GM20000 (cell line): ENCODE measurements around the gene SOD3.

Experiments used
- DNase-seq: peaks from one replicate; pipeline ENCODE4 v3.0.0; 2012; ENCODE audit warnings: low spot score
- TF ChIP-seq, protein P1 (sequence below): IDR thresholded peaks from 2 replicates; pipeline ENCODE4 v1.5.1; 2012; ENCODE audit warnings: mild to moderate bottlenecking, control low read depth; ENCODE audit errors: extremely low read depth, missing control alignments

The SOD3 gene

GRCh38 chr4:24775032-24775605 lies 20.3 kb upstream of the SOD3 start:
- TF ChIP-seq, protein P1, sequence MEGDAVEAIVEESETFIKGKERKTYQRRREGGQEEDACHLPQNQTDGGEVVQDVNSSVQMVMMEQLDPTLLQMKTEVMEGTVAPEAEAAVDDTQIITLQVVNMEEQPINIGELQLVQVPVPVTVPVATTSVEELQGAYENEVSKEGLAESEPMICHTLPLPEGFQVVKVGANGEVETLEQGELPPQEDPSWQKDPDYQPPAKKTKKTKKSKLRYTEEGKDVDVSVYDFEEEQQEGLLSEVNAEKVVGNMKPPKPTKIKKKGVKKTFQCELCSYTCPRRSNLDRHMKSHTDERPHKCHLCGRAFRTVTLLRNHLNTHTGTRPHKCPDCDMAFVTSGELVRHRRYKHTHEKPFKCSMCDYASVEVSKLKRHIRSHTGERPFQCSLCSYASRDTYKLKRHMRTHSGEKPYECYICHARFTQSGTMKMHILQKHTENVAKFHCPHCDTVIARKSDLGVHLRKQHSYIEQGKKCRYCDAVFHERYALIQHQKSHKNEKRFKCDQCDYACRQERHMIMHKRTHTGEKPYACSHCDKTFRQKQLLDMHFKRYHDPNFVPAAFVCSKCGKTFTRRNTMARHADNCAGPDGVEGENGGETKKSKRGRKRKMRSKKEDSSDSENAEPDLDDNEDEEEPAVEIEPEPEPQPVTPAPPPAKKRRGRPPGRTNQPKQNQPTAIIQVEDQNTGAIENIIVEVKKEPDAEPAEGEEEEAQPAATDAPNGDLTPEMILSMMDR, result no peak
- DNase-seq, result no peak

DNA sequence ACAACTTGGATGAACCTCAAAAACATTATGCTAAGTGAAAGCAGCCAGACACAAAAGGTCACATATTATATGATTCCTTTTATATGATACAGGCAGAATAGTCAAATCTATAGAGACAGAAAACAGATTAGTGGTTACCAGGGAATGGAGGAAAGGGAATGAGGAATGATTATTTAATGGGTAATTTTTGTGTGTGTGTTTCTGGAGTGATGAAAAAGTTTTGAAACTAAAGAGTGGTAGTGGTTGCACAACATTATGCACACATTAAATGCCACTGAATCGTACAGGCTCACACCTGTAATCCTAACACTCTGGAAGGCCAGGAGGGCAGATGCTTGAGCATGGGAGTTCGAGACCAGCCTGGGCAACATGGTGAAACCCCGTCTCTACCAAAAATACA lies 19.6 kb upstream of the SOD3 start:
- DNase-seq, result no peak
- TF ChIP-seq, protein P1, result no peak

GRCh38 chr4:24777536-24778463 lies 17.6 kb upstream of the SOD3 start:
- TF ChIP-seq, protein P1, result no peak
- DNase-seq, result no peak

GRCh38 chr4:24778464-24779225 lies 16.7 kb upstream of the SOD3 start:
- no peak for DNase-seq
- TF ChIP-seq, protein P1, result no peak

- DNase-seq, result no peak
- TF ChIP-seq, protein P1, result no peak
Observed at GRCh38 chr4:24780936-24781495, 14.4 kb upstream of the SOD3 start.

- DNase-seq, result no peak
Observed at GRCh38 chr4:24781999-24782745, 13.2 kb upstream of the SOD3 start.

More at GRCh38 chr4:24781999-24782745, 13.2 kb upstream of the SOD3 start:
- TF ChIP-seq, protein P1, result no peak
